ENCODE data around the gene SMYD3. TPM values are rescaled to one million over a fixed set of nuclear protein-coding genes. Genes with fewer than 3 reads are reported as not detected.
"Not testable (repeated sequence)": the region's sequence is repeated elsewhere in the genome, so short reads cannot be mapped to it uniquely, and the experiment has no call there.

SMYD3 gene
- total RNA-seq, 4 donors from 2014 or later: 7.6 to 26.3 (median 13.4) TPM

GRCh38 chr1:245776139-245776538 is 730.9 kb downstream of the SMYD3 start:
- DNase-seq (ENCODE audit: low spot score) (no peak), ATAC-seq (ENCODE audit: low FRiP score) (no peak)
- no peak for TF ChIP-seq CTCF (IDR thresholded peaks at IDR 0.05)

GRCh38 chr1:245774931-245775330 is 732.1 kb downstream of the SMYD3 start:
- DNase-seq (ENCODE audit: low spot score); ATAC-seq (ENCODE audit: low FRiP score): not testable (repeated sequence)

GRCh38 chr1:245774196-245774595 is 732.9 kb downstream of the SMYD3 start:
- no peak for TF ChIP-seq CTCF (IDR thresholded peaks at IDR 0.05)
- DNase-seq (ENCODE audit: low spot score): no peak
- no peak for ATAC-seq (ENCODE audit: low FRiP score)

- no peak for TF ChIP-seq CTCF (IDR thresholded peaks at IDR 0.05)
- ATAC-seq (ENCODE audit: low FRiP score): no peak
- no peak for DNase-seq (ENCODE audit: low spot score)
These were observed 733.7 kb downstream of the SMYD3 start for GRCh38 chr1:245773344-245773743.

GRCh38 chr1:245772739-245773138 is 734.3 kb downstream of the SMYD3 start:
- DNase-seq (ENCODE audit: low spot score) (no peak), ATAC-seq (ENCODE audit: low FRiP score) (no peak)
- no peak for TF ChIP-seq CTCF (IDR thresholded peaks at IDR 0.05)

- no peak for TF ChIP-seq CTCF (IDR thresholded peaks at IDR 0.05)
- DNase-seq (ENCODE audit: low spot score): no peak
- no peak for ATAC-seq (ENCODE audit: low FRiP score)
These were observed 734.8 kb downstream of the SMYD3 start for GRCh38 chr1:245772325-245772724.

- DNase-seq (ENCODE audit: low spot score) (no peak), ATAC-seq (ENCODE audit: low FRiP score) (no peak)
- no peak for TF ChIP-seq CTCF (IDR thresholded peaks at IDR 0.05)
These were observed 735.4 kb downstream of the SMYD3 start for GRCh38 chr1:245771511-245772281.

All from omental fat pad (tissue), 4 donors.